Thymus (tissue), 11 donors: Measurements from ENCODE around the gene TEX14. TPM values are rescaled to one million over a fixed set of nuclear protein-coding genes. Genes with fewer than 3 reads are reported as not detected.

Source experiments
- DNase-seq, 9 donors: peaks; one replicate each; pipeline ENCODE4 v3.0.0-alpha.2; 2013; ENCODE audit warnings: low spot score in 9 of 9, low read depth in 6 of 9, missing footprints in 1 of 9
- H3K27ac ChIP-seq, 2 donors: one replicate each; pipeline ENCODE4 v1.5.1; 2013; ENCODE audit warnings: control low read depth in 1 of 2, low read depth in 1 of 2, low read length in 1 of 2, mild to moderate bottlenecking in 1 of 2, moderate library complexity in 1 of 2
- H3K27me3 ChIP-seq, 2 donors: one replicate each; pipeline ENCODE4 v1.5.1; 2013; ENCODE audit warnings: low read length in 1 of 2; ENCODE audit not compliant: control insufficient read depth in 2 of 2, insufficient read depth in 1 of 2
- H3K36me3 ChIP-seq, 2 donors: one replicate each; pipeline ENCODE4 v1.5.1; 2013; ENCODE audit warnings: low read length in 1 of 2, mild to moderate bottlenecking in 1 of 2, moderate library complexity in 1 of 2; ENCODE audit not compliant: control insufficient read depth in 2 of 2, insufficient read depth in 2 of 2
- H3K4me1 ChIP-seq, 2 donors: one replicate each; pipeline ENCODE4 v1.5.1; 2013; ENCODE audit warnings: low read length in 2 of 2; ENCODE audit not compliant: control insufficient read depth in 2 of 2, insufficient read depth in 2 of 2
- H3K4me3 ChIP-seq, 2 donors: one replicate each; pipeline ENCODE4 v1.5.1; 2013; ENCODE audit warnings: low read length in 2 of 2, control low read depth in 1 of 2, mild to moderate bottlenecking in 1 of 2
- H3K9me3 ChIP-seq, 2 donors: one replicate each; pipeline ENCODE4 v1.5.1; 2013; ENCODE audit warnings: low read length in 1 of 2, mild to moderate bottlenecking in 1 of 2; ENCODE audit not compliant: control insufficient read depth in 2 of 2, insufficient read depth in 1 of 2
- WGBS: extraction: QIAGEN DNeasy Blood & Tissue Kit; methylation state at CpG from one replicate; pipeline ENCODE4 v1.1.7; 2013; 5-methylcytosine and 5-hydroxymethylcytosine counted together
- polyA plus RNA-seq: library from polyadenylated mRNA; stranded (reverse); fragments of 200-250 nt; gene quantifications from one replicate; pipeline ENCODE4 v1.2.3, GENCODE V29; 2013
- total RNA-seq: library from RNA; stranded (reverse); fragments of 120-200 nt; gene quantifications from one replicate; pipeline ENCODE4 v1.2.4, GENCODE V29; 2013
- donor health status: healthy.

The TEX14 gene
- total and polyA plus RNA-seq, 2 donors, result 0.33 to 0.46 TPM

GRCh38 chr17:58510075-58510474, 181.8 kb downstream of the TEX14 start:
- Histone ChIP-seq H3K27me3 (no peaks in the 10 kb centered on the region), H3K4me3 (no peak overlapping the region), H3K36me3 (peaks cover 67 to 78% of the 10 kb centered on the region in 2 donors), H3K9me3 (no peaks in the 10 kb centered on the region), H3K4me1 (peaks cover 15 to 23% of the 10 kb centered on the region in 2 donors), H3K27ac (no peak overlapping the region)
- 94% methylated on average over 5 of the region's 5 CpGs for WGBS
- no peak for DNase-seq

- Histone ChIP-seq H3K27me3 (no peaks in the 10 kb centered on the region), H3K27ac (no peak overlapping the region), H3K9me3 (no peaks in the 10 kb centered on the region), H3K36me3 (peaks cover 82 to 94% of the 10 kb centered on the region in 2 donors), H3K4me3 (no peak overlapping the region), H3K4me1 (peaks cover 2 to 11% of the 10 kb centered on the region in 2 donors)
- 97% methylated on average over 10 of the region's 10 CpGs for WGBS
- DNase-seq, result no peak
These were observed 183.3 kb downstream of the TEX14 start for GRCh38 chr17:58508341-58509067.

- no peak overlapping the region for H3K27ac ChIP-seq
- no peak overlapping the region for H3K4me3 ChIP-seq
- H3K9me3 ChIP-seq, result no peaks in the 10 kb centered on the region
- no peak for DNase-seq
- H3K27me3 ChIP-seq, result no peaks in the 10 kb centered on the region
- 98% methylated on average over 13 of the region's 13 CpGs for WGBS
- no peaks in the 10 kb centered on the region for H3K4me1 ChIP-seq
- H3K36me3 ChIP-seq, result peaks cover 86 to 95% of the 10 kb centered on the region in 2 donors
These were observed 184.7 kb downstream of the TEX14 start for GRCh38 chr17:58507123-58507634.

Other genes starting within 250 kb of the TEX14 start
- 0.90 TPM for gene HSF5, start 203.6 kb downstream of the TEX14 start, total RNA-seq
- gene HSF5, start 203.6 kb downstream of the TEX14 start, polyA plus RNA-seq, result 0.91 TPM
- 28.0 TPM for gene MTMR4, start 177.4 kb downstream of the TEX14 start, total RNA-seq
- 17.0 TPM for gene MTMR4, start 177.4 kb downstream of the TEX14 start, polyA plus RNA-seq
- gene RAD51C, start 557 bp upstream of the TEX14 start, total RNA-seq, result 48.1 TPM
- 31.1 TPM for gene RAD51C, start 557 bp upstream of the TEX14 start, polyA plus RNA-seq
- 0.14 TPM for gene PPM1E, start 63.8 kb upstream of the TEX14 start, total RNA-seq
- gene PPM1E, start 63.8 kb upstream of the TEX14 start, polyA plus RNA-seq, result 0.30 TPM